ENCODE measurements around the gene TUBGCP2.

GRCh38 chr10:133351408-133352318 lies 43.0 kb upstream of the TUBGCP2 start:
- no peak for TF ChIP-seq CTCF (IDR thresholded peaks at IDR 0.05)
- TF ChIP-seq POLR2A (IDR thresholded peaks at IDR 0.05): no peak
- no peak for TF ChIP-seq EP300 (IDR thresholded peaks at IDR 0.05)

Data from suprapubic skin (tissue), 3 donors.